ENCODE data around the gene AKAP8L.

GRCh38 chr19:15354566-15355296 lies 64.1 kb downstream of the AKAP8L start:
- TF ChIP-seq CTCF (IDR thresholded peaks at IDR 0.05) (no peak), POLR2A (IDR thresholded peaks at IDR 0.05) (no peak)
